Dedifferentiated amniotic fluid mesenchymal stem cell (primary cell): Measurements from ENCODE around the gene SMAD2.
A peak's percentile ranks its signal among the peaks of the same experiment; 100 is the strongest.
"Not testable (repeated sequence)": the region's sequence is repeated elsewhere in the genome, so short reads cannot be mapped to it uniquely, and the experiment has no call there.

Experiments used
- DNase-seq: peaks from one replicate; pipeline ENCODE4 v3.0.0-alpha.2; 2016; ENCODE audit errors: extremely low spot score

The SMAD2 gene

DNA sequence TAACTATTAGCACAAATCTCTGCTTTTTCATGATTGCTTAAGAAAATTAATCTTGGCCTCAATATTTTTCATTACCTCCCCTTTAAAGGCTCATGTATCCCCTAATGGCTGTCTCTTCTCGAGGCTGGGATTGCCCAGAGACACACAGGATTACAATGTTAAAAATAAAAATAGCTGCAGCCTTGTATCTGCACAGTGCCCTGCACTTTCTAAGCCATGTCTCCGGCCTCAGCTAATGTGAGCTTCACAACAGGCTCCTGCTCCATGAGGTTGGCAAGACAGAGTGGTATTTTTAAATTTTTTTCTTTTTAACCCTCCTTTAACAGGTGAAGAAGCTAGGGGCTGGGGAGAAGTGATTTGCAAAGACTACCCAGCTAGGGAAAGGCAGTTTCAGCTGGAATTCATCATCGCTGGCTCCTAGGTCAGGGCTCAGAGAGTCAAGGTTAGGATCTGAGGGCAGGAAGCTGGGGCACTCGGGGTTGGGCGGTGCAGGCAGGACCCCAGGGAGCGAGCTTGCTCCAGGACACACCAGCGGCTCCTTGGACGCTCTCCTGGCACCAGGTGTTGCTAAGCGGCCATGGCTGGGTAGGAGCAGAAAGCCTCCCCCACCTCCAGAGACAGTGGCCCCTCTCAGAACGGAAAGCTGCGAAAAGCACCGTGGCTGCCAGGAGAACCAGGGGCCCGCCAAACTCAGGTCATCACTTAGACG lies 135.6 kb downstream of the SMAD2 start:
- no peak for DNase-seq

DNA sequence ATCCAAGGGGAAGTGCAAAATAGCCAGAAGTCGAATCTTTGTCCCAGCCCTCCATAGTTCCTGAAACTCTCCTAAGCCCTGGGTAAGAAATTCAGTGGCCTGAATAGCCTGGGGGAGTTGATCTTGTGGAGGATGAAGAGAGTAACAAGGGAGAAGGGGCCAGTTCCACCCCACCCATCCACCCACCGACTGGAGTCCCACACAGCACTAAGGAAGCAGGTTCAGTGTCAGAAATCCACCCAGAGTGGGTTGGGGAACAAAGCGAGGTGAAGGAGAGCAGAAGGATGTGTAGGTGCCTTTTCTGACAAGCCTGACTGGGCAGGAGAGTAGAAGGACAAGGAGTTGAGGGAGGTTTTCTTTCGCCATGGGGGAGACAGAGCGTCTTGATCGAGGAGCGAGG lies 136.8 kb downstream of the SMAD2 start:
- DNase-seq, result no peak

DNA sequence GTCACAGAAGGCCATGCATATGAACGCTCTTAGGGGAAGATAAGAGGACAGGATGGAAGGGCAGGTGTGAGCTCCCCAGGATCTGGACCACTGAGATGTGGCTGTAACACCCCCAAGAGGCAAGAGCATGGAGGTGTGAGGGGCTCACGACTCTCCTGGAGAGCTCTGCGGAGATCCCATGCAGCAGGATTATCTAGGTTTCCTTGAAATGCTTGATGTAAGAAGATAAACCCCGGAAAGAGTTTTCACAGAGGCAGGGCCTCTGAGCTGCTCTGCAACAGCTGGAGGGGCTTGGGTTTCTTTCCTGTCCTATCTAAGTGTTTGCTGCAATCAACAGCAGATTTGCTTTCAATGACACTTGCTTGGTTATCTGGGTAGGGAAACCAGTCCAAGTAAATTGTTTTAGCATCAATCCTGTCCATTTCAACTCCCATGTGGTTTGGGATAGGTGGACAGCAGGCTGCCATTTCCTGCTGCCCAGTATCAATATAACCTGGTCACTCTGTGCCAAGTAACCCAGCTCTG lies 138.9 kb downstream of the SMAD2 start:
- no peak for DNase-seq

DNA sequence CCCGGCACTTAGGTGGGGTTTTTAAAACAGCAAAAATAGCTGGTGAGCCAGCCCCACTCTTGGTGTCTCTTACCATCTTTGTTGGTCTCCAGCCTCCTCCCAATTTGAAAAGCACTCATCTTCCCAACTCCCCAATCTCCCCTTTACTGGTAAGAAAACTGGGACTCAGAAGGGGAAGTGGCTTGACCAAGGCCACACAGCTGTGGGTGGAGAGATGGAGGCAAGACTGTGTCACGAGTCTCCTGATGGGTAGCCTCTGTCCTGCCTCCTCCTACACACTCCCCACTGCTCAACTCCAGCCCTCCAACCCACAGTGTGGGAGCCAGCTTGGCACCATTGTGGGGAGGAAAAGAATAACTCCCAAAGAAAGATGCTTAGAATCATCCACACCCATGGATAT lies 140.4 kb downstream of the SMAD2 start:
- DNase-seq, result no peak

DNA sequence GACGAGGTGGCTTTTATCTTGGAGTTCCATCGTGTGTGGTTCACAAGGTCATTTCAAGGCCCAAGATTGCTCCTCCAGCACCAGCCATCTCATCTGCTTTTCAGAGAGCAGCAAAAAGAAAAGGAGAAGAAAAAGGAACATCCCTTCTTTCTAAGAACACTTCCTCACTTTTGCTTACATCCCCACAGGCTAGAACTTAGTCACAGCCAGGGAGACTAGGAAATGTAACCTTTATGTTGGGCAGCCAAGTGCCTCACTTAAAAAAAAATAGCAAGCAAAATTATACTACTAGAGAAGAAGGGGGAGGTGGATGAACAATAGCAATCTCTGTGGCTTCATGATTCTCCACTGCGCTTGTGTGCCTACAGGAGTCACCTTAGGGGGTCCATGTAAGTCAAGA lies 141.8 kb downstream of the SMAD2 start:
- no peak for DNase-seq

DNA sequence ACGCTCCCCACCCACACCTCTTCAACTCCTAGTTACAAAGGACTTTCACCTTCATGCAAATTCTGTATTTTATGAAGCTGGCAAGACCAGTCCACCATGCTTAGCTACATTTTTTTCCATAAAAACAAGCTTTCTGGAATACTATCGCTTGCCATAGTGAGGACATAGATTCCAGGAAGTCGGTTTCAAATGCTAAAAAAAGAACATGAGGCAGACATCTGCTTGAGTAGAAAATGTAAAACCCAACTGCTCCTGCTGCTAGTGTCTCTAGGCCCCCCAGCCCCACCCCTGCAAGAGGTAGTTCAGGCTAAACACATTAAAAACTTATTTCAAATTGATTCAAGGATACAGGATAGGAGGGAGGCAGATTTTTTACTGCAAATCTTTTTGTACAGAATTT lies 148.9 kb downstream of the SMAD2 start:
- DNase-seq, result no peak

DNA sequence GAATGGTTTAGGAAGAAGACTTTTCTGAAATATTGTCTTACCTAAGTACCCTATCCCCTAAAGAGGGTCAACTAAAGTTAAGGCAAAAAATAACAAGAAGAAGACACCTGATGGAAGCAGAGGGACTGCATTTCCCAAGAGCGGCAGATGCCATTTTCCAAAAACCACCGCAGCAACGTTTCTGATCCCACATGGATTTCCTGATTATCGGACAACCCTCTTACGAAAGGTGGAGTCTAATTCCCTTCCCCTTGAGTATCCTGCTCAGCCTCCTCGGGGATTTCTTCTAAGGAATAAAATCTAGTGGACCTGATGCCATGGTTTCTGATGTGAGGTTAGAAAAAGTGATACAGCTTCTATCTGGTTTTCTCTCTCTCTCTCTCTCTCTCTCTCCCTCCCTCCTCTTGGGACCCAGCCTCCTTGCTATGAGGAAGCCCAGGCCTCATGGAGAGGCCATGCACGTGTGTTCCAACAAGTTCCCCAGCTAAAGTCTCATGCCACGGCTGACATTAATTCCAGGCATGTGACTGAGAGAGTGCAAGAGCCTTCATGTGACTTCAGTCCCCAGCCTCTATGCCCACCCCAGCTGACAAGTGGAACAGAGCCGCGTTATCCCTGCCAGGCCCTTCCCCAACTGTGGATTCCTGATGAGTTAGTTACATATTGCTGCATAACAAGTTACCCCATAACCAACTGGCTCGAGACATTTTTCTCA lies 150.3 kb downstream of the SMAD2 start:
- DNase-seq, result no peak

DNA sequence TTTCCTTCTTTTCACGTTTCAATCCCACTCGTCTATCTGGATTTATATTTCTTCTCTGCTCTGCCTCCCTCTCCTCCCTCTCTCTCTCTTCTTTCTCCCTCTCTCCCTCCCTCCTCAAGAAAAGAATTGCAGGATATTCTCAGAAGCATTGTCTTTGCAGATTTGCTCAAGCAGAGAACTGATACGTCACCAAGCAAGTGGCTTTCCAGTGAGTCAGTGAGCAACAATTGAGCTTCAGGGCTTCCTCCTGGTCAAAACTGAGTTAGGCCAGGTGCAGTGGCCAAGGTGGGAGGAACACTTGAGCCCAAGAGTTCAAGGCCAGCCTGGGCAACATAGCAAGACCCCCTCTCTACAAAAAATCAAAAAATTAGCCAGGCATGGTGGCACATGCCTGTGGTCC lies 151.1 kb downstream of the SMAD2 start:
- DNase-seq, result no peak

DNA sequence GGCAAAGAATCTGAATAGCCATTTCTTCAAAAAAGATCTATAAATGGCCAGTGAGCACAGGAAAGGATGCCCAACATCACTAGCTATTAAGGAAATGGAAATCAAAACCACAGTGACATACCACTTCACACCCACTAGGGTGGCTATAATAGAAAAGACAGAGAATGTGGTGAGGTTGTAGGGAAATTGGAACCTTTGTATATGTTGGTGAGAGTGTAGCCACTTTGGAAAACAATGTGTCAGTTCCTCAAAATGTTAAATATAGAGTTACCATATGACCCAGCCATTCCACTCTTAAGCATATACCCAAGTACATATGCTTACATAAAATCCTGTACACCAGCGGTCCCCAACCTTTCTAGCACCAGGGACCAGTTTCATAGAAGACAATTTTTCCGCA lies 152.8 kb downstream of the SMAD2 start:
- DNase-seq, result no peak

DNA sequence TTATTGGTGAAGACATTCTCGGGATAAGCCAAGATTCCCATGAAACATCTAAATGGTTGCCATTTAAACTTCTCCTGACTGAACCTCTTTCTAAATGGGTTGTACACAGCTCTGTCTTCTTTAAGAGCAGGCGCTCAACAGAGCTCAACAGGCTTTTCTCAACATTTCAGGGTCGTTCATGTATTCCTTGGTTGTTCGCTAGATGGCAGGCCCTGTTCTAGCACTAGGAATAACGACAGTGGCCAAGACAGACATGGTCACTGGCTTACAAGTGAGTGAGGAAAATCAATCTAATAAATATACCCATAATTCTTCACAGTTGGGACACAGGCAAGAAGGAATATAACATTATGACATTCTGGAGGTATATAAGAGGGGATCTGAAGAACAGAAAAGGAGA lies 154.5 kb downstream of the SMAD2 start:
- peak; percentile 22 for DNase-seq

DNA sequence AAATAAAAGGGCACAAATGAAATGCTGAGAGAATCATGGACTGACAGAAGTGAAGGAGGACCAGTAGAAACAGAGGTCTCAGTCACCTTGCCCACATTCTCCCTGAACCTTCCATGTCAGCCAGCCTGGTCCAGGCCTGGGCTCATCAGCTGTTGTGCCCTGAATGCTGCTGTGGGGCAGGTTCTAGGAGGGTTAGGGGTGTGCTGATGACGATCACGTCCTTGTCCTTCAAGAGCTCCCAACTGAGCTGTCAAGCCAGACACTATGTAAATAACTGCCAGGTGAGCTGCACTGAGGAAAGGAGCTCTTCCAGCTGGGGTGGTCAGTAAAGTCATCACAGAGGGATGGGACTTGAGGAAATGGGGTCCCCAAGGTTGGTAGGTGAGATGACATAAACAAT lies 156.5 kb downstream of the SMAD2 start:
- no peak for DNase-seq

DNA sequence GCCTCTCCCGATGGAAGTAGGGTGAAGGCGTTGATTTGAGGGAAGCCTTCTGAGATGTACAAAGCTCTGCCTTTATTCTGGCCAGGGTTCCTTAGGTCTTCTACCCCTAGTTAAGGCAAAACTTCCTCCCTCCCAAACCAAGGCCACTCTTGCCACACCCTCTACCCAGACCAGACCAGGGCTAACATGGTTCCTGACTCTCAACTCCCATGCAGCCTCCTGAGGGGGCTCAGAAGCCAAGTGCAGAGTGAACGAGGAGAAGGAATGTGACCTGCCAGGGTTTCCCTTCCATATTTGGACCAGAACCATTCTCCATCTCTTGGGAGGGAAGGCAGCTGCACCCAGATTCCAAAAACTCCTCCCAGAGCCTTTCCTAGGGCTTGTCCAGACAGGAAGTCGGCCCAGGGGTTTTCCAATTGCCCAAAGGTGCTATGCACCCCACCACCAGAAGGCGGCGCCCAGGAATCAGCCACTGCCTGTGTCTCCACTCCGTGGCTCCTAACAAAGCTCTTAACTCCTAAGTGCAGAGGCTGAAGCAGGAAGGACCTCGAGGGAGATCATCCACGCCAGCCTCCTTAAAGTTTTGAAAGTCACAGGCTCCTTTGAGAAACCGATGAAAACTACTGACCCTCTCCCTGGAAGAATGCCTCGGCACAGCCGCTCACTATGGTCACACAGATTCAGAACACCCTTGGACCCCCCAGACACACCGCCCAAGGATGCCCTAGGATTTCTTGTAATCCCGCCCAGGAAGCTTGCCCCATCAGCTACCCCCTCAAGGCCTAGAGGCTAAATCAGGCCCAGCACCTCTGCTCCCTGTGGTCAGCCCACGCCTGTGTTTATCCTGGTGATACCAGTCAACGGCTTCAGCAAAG lies 157.8 kb downstream of the SMAD2 start:
- DNase-seq, result no peak

DNA sequence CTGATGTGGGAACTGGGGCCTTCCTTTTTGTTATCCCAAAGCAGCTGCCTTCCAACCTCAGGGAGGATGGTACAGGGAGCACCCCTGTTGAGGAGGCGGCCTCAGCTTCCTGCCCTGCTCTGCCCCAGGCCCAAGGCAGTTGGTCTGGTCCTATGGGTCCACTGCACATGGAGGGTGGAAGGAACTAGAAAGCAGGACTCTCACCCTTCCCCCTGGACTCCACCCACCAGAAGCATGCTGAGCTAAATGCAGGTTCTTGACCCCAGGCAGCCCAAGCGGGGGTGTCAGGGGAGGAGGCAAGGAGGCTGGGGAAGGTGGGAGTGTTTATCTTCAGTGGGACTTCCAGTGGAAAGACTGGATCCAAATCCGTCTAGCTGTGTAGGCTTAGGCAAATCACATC lies 158.5 kb downstream of the SMAD2 start:
- DNase-seq, result no peak

DNA sequence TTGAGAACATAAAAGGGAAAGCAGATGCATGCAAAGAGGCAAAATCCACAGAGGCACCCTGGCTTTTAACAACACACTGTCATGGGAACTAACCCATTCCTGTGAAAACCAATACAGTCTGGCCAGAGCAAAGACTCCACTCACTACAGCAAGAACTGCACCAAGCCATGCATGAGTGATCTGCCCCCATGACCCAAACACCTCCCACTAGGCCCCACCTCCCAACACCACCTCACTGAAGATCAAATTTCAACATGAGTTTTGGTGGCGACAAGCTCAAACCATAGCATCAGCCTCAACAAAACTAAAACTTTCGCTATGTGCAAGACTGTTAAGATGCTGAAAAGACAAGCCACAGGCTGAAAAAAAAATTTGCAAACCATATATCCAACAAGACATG lies 162.8 kb downstream of the SMAD2 start:
- DNase-seq, result no peak

DNA sequence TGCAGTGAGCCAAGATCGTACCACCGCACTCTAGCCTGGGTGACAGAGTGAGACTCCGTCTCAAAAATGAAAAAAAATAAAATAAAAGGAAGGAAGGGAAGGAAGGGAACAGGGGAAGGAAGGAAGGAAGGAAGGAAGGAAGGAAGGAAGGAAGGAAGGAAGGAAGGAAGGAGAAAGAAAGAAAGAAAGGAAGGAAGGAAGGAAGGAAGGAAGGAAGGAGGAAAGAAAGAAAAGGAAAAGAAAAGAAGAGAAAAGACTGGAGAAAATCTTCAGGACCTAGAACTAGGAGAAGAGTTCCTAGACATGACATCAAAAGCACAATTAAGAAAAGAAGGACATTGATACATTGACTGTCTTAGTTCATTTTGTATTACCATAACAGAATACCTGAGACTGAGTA lies 163.3 kb downstream of the SMAD2 start:
- DNase-seq, result not testable (repeated sequence)
